HCT116 (cell line): ENCODE data around the gene MBL2. TPM values are rescaled to one million over a fixed set of nuclear protein-coding genes. Genes with fewer than 3 reads are reported as not detected.

Source experiments
- ATAC-seq: fragments of 200-7000 bp; cut with Tn5 transposase; 2 replicates; pipeline ENCODE4 v1.9.1; 2020; ENCODE audit warnings: mild to moderate bottlenecking, moderate library complexity
- BruUV-seq: library from RNA; stranded (reverse); fragments of 400-500 nt; replicated peaks from 2 replicates; lab custom pipeline; 2021; lab: Mats Ljungman, UMichigan
- CTCF ChIA-PET: fragments of 300-600 bp; sonication (Branson Sonifier 250); formaldehyde crosslinking; loops from one replicate; lab custom pipeline; 2021; ENCODE audit warnings: antibody characterized with exemption; lab: Charles Lee
- POLR2A ChIA-PET: fragments of 300-600, 350-600 bp; sonication (Branson Sonifier 250); formaldehyde crosslinking; loops from one replicate; lab custom pipeline; 2021; ENCODE audit warnings: antibody characterized with exemption; lab: Charles Lee
- RAD21 ChIA-PET, 2 experiments: fragments of 300-600 bp; sonication (Branson Sonifier 250); formaldehyde crosslinking; loops; one replicate each; lab custom pipeline; 2023; ENCODE audit warnings: low total read pairs in 2 of 2; ENCODE audit not compliant: uncharacterized antibody in 2 of 2, unreplicated experiment in 2 of 2, low non-redundant PET in 1 of 2; lab: Charles Lee
- DNase-seq: peaks from one replicate; pipeline ENCODE4 v3.0.0-alpha.2; 2010; ENCODE audit warnings: low read depth, low spot score
- H2AFZ ChIP-seq: fragments of 200-600 bp; shearing (Covaris generic), sonication (generic); 2 replicates; pipeline ENCODE4 v1.6.1; 2017; ENCODE audit warnings: low read depth, mixed run types, mixed read lengths, antibody characterized with exemption, low read length; ENCODE audit not compliant: poor library complexity, severe bottlenecking
- H3K27ac ChIP-seq: 2 replicates; pipeline ENCODE4 v1.5.1; 2012; ENCODE audit warnings: low read depth, low read length
- H3K27me3 ChIP-seq: fragments of 200-600 bp; sonication (generic); 2 replicates; pipeline ENCODE4 v1.6.1; 2016; ENCODE audit warnings: mixed run types, low read length, mixed read lengths; ENCODE audit not compliant: insufficient read depth
- H3K36me3 ChIP-seq, 2 experiments: fragments of 200-500 bp in 1 of 2; fragments of 200-600 bp in 1 of 2; sonication (Bioruptor generic) in 1 of 2; sonication (generic) in 1 of 2; 2 replicates each; pipeline versions ENCODE4 v1.5.1 to v1.6.1; 2014 to 2016; ENCODE audit warnings: low read length in 2 of 2, inconsistent platforms in 1 of 2, mixed read lengths in 1 of 2, mixed run types in 1 of 2; ENCODE audit not compliant: insufficient read depth in 2 of 2, control insufficient read depth in 1 of 2
- H3K4me1 ChIP-seq, 2 experiments: fragments of 200-600 bp in 1 of 2; sonication (generic) in 1 of 2; 2 replicates each; pipeline versions ENCODE4 v1.5.1 to v1.6.1; 2012 to 2017; ENCODE audit warnings: low read length in 2 of 2, inconsistent platforms in 1 of 2, mild to moderate bottlenecking in 1 of 2, mixed read lengths in 1 of 2, mixed run types in 1 of 2, moderate library complexity in 1 of 2; ENCODE audit not compliant: insufficient read depth in 2 of 2, control insufficient read depth in 1 of 2
- H3K4me2 ChIP-seq: fragments of 200-600 bp; sonication (generic); 2 replicates; pipeline ENCODE4 v1.6.1; 2017; ENCODE audit warnings: mixed run types, low read length, mixed read lengths
- H3K4me3 ChIP-seq, 2 experiments: fragments of 200-600 bp in 1 of 2; sonication (generic) in 1 of 2; replicated peaks in 1 of 2; 2 replicates each; pipeline ENCODE4 v1.5.1; 2011 to 2016; ENCODE audit warnings: low read length in 2 of 2, control low read depth in 1 of 2, low read depth in 1 of 2, mild to moderate bottlenecking in 1 of 2, mixed read lengths in 1 of 2, mixed run types in 1 of 2
- H3K79me2 ChIP-seq: fragments of 200-600 bp; sonication (generic); 2 replicates; pipeline ENCODE4 v1.6.1; 2017; ENCODE audit warnings: mild to moderate bottlenecking, mixed run types, low read length, moderate library complexity, mixed read lengths; ENCODE audit not compliant: insufficient read depth
- H3K9ac ChIP-seq: fragments of 200-600 bp; sonication (generic); 2 replicates; pipeline ENCODE4 v1.6.1; 2016; ENCODE audit warnings: low read length, mixed read lengths
- H3K9me2 ChIP-seq: fragments of 200-600 bp; sonication (generic), shearing (Covaris generic); 2 replicates; pipeline ENCODE4 v1.6.1; 2017; ENCODE audit warnings: mixed run types, mild to moderate bottlenecking, moderate library complexity; ENCODE audit not compliant: insufficient read depth
- H3K9me3 ChIP-seq, 2 experiments: fragments of 200-500 bp in 1 of 2; fragments of 200-600 bp in 1 of 2; sonication (Bioruptor generic) in 1 of 2; sonication (generic) in 1 of 2; 2 replicates each; pipeline ENCODE4 v1.6.1; 2014 to 2017; ENCODE audit warnings: low read length in 2 of 2, mixed read lengths in 2 of 2, inconsistent platforms in 1 of 2, low read depth in 1 of 2, mild to moderate bottlenecking in 1 of 2, mixed run types in 1 of 2, moderate library complexity in 1 of 2; ENCODE audit not compliant: control insufficient read depth in 1 of 2, insufficient read depth in 1 of 2
- H4K20me1 ChIP-seq: fragments of 200-600 bp; sonication (generic), shearing (Covaris generic); 2 replicates; pipeline ENCODE4 v1.6.1; 2017; ENCODE audit warnings: mixed run types, mild to moderate bottlenecking, moderate library complexity; ENCODE audit not compliant: insufficient read depth
- CBX3 ChIP-seq: IDR thresholded peaks from 2 replicates; pipeline ENCODE4 v1.6.1; 2012; ENCODE audit warnings: low read depth
- CEBPB ChIP-seq: IDR thresholded peaks from 2 replicates; pipeline ENCODE4 v1.6.1; 2012; ENCODE audit warnings: low read depth
- EGR1 ChIP-seq: IDR thresholded peaks from 2 replicates; pipeline ENCODE4 v1.6.1; 2012; ENCODE audit warnings: low read depth
- ELF1 ChIP-seq: IDR thresholded peaks from 2 replicates; pipeline ENCODE4 v1.6.1; 2012; ENCODE audit warnings: low read depth, borderline replicate concordance
- EZH2phosphoT487 ChIP-seq: fragments of 200-600 bp; IDR thresholded peaks from 2 replicates; pipeline ENCODE4 v1.6.1; 2018; ENCODE audit warnings: antibody characterized with exemption, borderline replicate concordance
- FOSL1 ChIP-seq: IDR thresholded peaks from 2 replicates; pipeline ENCODE4 v1.6.1; 2012; ENCODE audit warnings: low read depth
- JUND ChIP-seq: IDR thresholded peaks from 2 replicates; pipeline ENCODE4 v1.6.1; 2012
- POLR2A ChIP-seq: IDR thresholded peaks from 2 replicates; pipeline ENCODE4 v1.7.0; 2011; ENCODE audit warnings: borderline replicate concordance; ENCODE audit not compliant: insufficient read depth, insufficient read length; ENCODE audit errors: extremely low read depth
- POLR2AphosphoS5 ChIP-seq: IDR thresholded peaks from 2 replicates; pipeline ENCODE4 v1.6.1; 2011; ENCODE audit warnings: mild to moderate bottlenecking, low read depth, low read length, moderate library complexity
- SIN3A ChIP-seq: IDR thresholded peaks from 2 replicates; pipeline ENCODE4 v1.6.1; 2012; ENCODE audit warnings: low read depth
- SP1 ChIP-seq: IDR thresholded peaks from 2 replicates; pipeline ENCODE4 v1.6.1; 2012; ENCODE audit warnings: low read depth
- SRF ChIP-seq: IDR thresholded peaks from 2 replicates; pipeline ENCODE4 v1.6.1; 2012; ENCODE audit warnings: low read depth
- TCF7L2 ChIP-seq: IDR thresholded peaks from 2 replicates; pipeline ENCODE4 v1.7.0; 2011; ENCODE audit warnings: borderline replicate concordance, inconsistent platforms; ENCODE audit not compliant: insufficient read depth, insufficient read length; ENCODE audit errors: extremely low read depth
- YY1 ChIP-seq: IDR thresholded peaks from 2 replicates; pipeline ENCODE4 v1.6.1; 2011; ENCODE audit warnings: low read length, low read depth, moderate library complexity, mild to moderate bottlenecking; ENCODE audit not compliant: insufficient replicate concordance; ENCODE audit errors: extremely low read depth
- ZFX ChIP-seq: fragments of 450-650 bp; IDR thresholded peaks from 2 replicates; pipeline ENCODE4 v1.6.1; 2017
- ZNF274 ChIP-seq: fragments of 200-500 bp; sonication (Bioruptor generic); IDR thresholded peaks from 2 replicates; pipeline ENCODE4 v1.6.1; 2014; ENCODE audit warnings: mild to moderate bottlenecking, low read depth, low read length, inconsistent platforms
- intact Hi-C: fragments of 100-400 bp; cut with micrococcal nuclease; formaldehyde crosslinking; loops from 2 replicates; pipeline ENCODE4 v1.10.0; 2022
- total RNA-seq: library from RNA; stranded (reverse); gene quantifications from one replicate; pipeline ENCODE4 v1.2.1, GENCODE V29; 2021; ENCODE audit not compliant: unreplicated experiment
- TF ChIP-seq, protein P1 (sequence below): IDR thresholded peaks from 2 replicates; pipeline ENCODE4 v1.6.1; 2012; ENCODE audit warnings: low read depth
- TF ChIP-seq, protein P2 (sequence below): IDR thresholded peaks from 2 replicates; pipeline ENCODE4 v1.6.1; 2011; ENCODE audit warnings: mild to moderate bottlenecking, low read length, moderate library complexity; ENCODE audit not compliant: insufficient replicate concordance; ENCODE audit errors: extremely low read depth
- TF ChIP-seq, protein P3 (sequence below): IDR thresholded peaks from 2 replicates; pipeline ENCODE4 v1.6.1; 2012

The MBL2 gene
- total RNA-seq, 1 experiment from 2014 or later: not detected

DNA sequence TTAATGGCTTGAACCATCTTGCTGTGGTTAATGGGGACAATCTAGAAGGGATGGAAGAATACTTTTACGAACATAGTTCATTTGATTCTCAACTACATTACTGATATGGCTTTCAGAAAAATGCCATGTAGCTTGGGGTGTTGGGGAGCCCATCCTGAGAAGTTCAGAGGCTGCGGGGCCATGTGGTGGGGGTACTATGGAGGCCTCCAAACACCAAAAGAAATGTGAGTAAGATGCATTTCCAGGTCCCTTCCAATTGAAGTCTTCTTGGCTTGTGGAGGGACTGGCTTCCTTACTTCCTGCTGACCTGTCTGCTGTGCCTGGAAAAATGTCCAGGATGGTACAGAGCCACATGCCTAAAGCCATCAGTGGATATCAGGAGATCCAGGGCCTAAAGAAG, 1.6 kb upstream of the MBL2 start:
- intact Hi-C loops: no loop called here
- RAD21 ChIA-PET: no interaction called here

More for the DNA sequence above, 1.6 kb upstream of the MBL2 start:
- ATAC-seq (no peak), DNase-seq (no peak)
- TF ChIP-seq FOSL1 (no peak), CEBPB (no peak), ZFX (no peak), SIN3A (no peak), SRF (no peak), POLR2A (no peak), YY1 (no peak), EZH2phosphoT487 (no peak), CBX3 (no peak), EGR1 (no peak), POLR2AphosphoS5 (no peak), JUND (no peak), TCF7L2 (no peak), SP1 (no peak), ZNF274 (no peak), ELF1 (no peak)
- TF ChIP-seq, protein P1, sequence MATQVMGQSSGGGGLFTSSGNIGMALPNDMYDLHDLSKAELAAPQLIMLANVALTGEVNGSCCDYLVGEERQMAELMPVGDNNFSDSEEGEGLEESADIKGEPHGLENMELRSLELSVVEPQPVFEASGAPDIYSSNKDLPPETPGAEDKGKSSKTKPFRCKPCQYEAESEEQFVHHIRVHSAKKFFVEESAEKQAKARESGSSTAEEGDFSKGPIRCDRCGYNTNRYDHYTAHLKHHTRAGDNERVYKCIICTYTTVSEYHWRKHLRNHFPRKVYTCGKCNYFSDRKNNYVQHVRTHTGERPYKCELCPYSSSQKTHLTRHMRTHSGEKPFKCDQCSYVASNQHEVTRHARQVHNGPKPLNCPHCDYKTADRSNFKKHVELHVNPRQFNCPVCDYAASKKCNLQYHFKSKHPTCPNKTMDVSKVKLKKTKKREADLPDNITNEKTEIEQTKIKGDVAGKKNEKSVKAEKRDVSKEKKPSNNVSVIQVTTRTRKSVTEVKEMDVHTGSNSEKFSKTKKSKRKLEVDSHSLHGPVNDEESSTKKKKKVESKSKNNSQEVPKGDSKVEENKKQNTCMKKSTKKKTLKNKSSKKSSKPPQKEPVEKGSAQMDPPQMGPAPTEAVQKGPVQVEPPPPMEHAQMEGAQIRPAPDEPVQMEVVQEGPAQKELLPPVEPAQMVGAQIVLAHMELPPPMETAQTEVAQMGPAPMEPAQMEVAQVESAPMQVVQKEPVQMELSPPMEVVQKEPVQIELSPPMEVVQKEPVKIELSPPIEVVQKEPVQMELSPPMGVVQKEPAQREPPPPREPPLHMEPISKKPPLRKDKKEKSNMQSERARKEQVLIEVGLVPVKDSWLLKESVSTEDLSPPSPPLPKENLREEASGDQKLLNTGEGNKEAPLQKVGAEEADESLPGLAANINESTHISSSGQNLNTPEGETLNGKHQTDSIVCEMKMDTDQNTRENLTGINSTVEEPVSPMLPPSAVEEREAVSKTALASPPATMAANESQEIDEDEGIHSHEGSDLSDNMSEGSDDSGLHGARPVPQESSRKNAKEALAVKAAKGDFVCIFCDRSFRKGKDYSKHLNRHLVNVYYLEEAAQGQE: no peak
- TF ChIP-seq, protein P2, sequence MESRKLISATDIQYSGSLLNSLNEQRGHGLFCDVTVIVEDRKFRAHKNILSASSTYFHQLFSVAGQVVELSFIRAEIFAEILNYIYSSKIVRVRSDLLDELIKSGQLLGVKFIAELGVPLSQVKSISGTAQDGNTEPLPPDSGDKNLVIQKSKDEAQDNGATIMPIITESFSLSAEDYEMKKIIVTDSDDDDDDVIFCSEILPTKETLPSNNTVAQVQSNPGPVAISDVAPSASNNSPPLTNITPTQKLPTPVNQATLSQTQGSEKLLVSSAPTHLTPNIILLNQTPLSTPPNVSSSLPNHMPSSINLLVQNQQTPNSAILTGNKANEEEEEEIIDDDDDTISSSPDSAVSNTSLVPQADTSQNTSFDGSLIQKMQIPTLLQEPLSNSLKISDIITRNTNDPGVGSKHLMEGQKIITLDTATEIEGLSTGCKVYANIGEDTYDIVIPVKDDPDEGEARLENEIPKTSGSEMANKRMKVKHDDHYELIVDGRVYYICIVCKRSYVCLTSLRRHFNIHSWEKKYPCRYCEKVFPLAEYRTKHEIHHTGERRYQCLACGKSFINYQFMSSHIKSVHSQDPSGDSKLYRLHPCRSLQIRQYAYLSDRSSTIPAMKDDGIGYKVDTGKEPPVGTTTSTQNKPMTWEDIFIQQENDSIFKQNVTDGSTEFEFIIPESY: no peak
- TF ChIP-seq, protein P3, sequence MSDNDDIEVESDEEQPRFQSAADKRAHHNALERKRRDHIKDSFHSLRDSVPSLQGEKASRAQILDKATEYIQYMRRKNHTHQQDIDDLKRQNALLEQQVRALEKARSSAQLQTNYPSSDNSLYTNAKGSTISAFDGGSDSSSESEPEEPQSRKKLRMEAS: no peak
- BruUV-seq: no TSS peak
- ChIA-PET CTCF (no interaction called here), POLR2A (no interaction called here)
- no peak overlapping the region for H3K27ac ChIP-seq
- no peaks in the 10 kb centered on the region for H3K27me3 ChIP-seq
- no peaks in the 10 kb centered on the region for H3K4me1 ChIP-seq
- H3K9me3 ChIP-seq: no peaks in the 10 kb centered on the region
- no peaks in the 10 kb centered on the region for H3K36me3 ChIP-seq
- no peak overlapping the region for H3K4me3 ChIP-seq
- no peak overlapping the region for H2AFZ ChIP-seq
- H3K4me2 ChIP-seq: no peak overlapping the region
- H3K79me2 ChIP-seq: no peaks in the 10 kb centered on the region
- H4K20me1 ChIP-seq: no peaks in the 10 kb centered on the region
- H3K9me2 ChIP-seq: no peaks in the 10 kb centered on the region
- no peak overlapping the region for H3K9ac ChIP-seq
